GM10266 (cell line): ENCODE results near the gene CREG2.

ENCODE experiments used
- DNase-seq: peaks from one replicate; pipeline ENCODE4 v3.0.0; 2012; ENCODE audit errors: extremely low spot score
- TF ChIP-seq, protein P1 (sequence below): IDR thresholded peaks from 2 replicates; pipeline ENCODE4 v1.5.1; 2012; ENCODE audit warnings: mild to moderate bottlenecking, low read depth; ENCODE audit not compliant: control insufficient read depth, insufficient read depth; ENCODE audit errors: missing control alignments

CREG2 gene

DNA sequence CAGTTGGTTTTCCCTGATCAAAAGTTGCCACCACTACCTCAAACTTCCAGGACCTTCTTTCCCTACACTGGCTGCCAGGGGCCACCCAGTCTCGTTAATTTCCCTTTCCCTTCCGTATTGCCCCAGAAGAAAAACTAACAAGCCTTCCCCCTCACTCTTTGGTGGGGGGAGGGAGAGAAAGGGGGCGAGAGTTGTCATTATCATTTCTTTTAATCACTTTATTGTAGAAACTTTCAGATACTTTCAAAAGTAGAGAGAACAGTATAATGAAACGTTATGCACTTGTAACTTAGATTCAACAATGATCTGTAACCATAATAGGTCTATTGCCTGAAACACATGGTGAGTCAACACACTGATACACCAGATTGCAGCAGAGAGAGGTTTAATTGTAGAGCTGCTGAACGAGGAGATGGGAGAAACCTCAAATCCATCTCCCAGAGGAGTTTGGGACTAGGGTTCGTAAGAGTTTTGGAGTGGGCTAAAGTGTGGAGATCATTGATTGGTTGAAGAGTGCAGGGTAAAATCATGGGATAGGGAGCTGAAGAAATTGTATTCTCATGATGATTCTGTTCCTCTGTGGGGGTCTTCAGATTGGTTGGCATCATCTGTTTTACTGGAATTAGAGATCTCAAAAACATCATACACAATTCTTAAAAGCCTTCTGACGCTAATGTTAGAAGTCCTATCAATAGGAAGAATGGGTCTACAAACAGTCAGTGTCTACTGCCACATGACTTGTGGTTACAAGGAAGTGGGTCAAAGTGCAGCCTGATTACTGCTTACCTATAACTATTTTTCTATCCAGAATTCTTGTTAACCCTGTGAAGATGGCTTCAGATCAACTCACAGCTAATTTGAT, 76.2 kb downstream of the CREG2 start:
- DNase-seq: no peak
- TF ChIP-seq, protein P1, sequence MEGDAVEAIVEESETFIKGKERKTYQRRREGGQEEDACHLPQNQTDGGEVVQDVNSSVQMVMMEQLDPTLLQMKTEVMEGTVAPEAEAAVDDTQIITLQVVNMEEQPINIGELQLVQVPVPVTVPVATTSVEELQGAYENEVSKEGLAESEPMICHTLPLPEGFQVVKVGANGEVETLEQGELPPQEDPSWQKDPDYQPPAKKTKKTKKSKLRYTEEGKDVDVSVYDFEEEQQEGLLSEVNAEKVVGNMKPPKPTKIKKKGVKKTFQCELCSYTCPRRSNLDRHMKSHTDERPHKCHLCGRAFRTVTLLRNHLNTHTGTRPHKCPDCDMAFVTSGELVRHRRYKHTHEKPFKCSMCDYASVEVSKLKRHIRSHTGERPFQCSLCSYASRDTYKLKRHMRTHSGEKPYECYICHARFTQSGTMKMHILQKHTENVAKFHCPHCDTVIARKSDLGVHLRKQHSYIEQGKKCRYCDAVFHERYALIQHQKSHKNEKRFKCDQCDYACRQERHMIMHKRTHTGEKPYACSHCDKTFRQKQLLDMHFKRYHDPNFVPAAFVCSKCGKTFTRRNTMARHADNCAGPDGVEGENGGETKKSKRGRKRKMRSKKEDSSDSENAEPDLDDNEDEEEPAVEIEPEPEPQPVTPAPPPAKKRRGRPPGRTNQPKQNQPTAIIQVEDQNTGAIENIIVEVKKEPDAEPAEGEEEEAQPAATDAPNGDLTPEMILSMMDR: no peak

GRCh38 chr2:101310090-101310833, 77.0 kb downstream of the CREG2 start:
- no peak for DNase-seq
- TF ChIP-seq, protein P1: no peak

GRCh38 chr2:101308432-101309210, 78.7 kb downstream of the CREG2 start, which contains the start of gene RNF149:
RNF149 (minus strand) TSS chr2:101308701; CDS start chr2:101308588, 113 bp downstream.
- TF ChIP-seq, protein P1: no peak
- peak; percentile 96 for DNase-seq

GRCh38 chr2:101307950-101308431, 79.3 kb downstream of the CREG2 start:
- TF ChIP-seq, protein P1: no peak
- peak; percentile 45 for DNase-seq

GRCh38 chr2:101307503-101307902, 79.8 kb downstream of the CREG2 start:
- no peak for DNase-seq
- TF ChIP-seq, protein P1: no peak

- TF ChIP-seq, protein P1: no peak
- no peak for DNase-seq
Measured at GRCh38 chr2:101306410-101306809, 80.9 kb downstream of the CREG2 start.
